HFFc6 (cell line): ENCODE measurements around the gene ALX4. TPM values are rescaled to one million over a fixed set of nuclear protein-coding genes. Genes with fewer than 3 reads are reported as not detected.
A peak's percentile ranks its signal among the peaks of the same experiment; 100 is the strongest.

Experiments used
- DNase-seq: peaks from one replicate; pipeline ENCODE4 v3.0.0-alpha.2; 2018
- H3K27ac Mint-ChIP-seq: 2 replicates; pipeline ENCODE4 v1.8.0; 2020; ENCODE audit warnings: mild to moderate bottlenecking, mixed read lengths
- H3K27me3 Mint-ChIP-seq: 2 replicates; pipeline ENCODE4 v1.8.0; 2021; ENCODE audit warnings: mild to moderate bottlenecking, moderate library complexity, mixed read lengths; ENCODE audit not compliant: insufficient read depth
- H3K36me3 Mint-ChIP-seq: 2 replicates; pipeline ENCODE4 v1.8.0; 2021; ENCODE audit warnings: low read depth, mixed read lengths
- H3K4me1 Mint-ChIP-seq: 2 replicates; pipeline ENCODE4 v1.8.0; 2020; ENCODE audit warnings: low read depth, mixed read lengths
- H3K4me3 Mint-ChIP-seq: 2 replicates; pipeline ENCODE4 v1.8.0; 2020; ENCODE audit warnings: mild to moderate bottlenecking, moderate library complexity, mixed read lengths
- H3K9me3 Mint-ChIP-seq: 2 replicates; pipeline ENCODE4 v1.8.0; 2020; ENCODE audit warnings: mild to moderate bottlenecking, mixed read lengths
- CTCF ChIP-seq: fragments of 200-600 bp; sonication (generic); IDR thresholded peaks from 2 replicates; pipeline ENCODE4 v1.5.0; 2021; ENCODE audit warnings: antibody characterized with exemption, mild to moderate bottlenecking
- total RNA-seq, 6 experiments: library from RNA; stranded (reverse); fragmentation: NEBNext Ultra II Directional; extraction: Animal tissue kit (Norgen Biotek cat#: 25700); gene quantifications; 2 replicates in 1 of 6; 3 replicates in 5 of 6; pipeline ENCODE4 v1.2.3, GENCODE V29; 2021

The ALX4 gene
- total RNA-seq, 6 experiments from 2014 or later: 0.02 to 0.13 (median 0.06) TPM

GRCh38 chr11:44314733-44315132 lies 4.8 kb upstream of the ALX4 start:
- Mint-ChIP-seq H3K9me3 (no peaks in the 10 kb centered on the region), H3K4me3 (no peak overlapping the region), H3K27me3 (peaks cover 67% of the 10 kb centered on the region), H3K4me1 (no peaks in the 10 kb centered on the region), H3K27ac (no peak overlapping the region), H3K36me3 (no peaks in the 10 kb centered on the region)
- TF ChIP-seq CTCF: no peak
- no peak for DNase-seq

GRCh38 chr11:44313761-44314489 lies 4.0 kb upstream of the ALX4 start:
- no peak overlapping the region for H3K4me3 Mint-ChIP-seq
- H3K4me1 Mint-ChIP-seq: no peaks in the 10 kb centered on the region
- no peaks in the 10 kb centered on the region for H3K9me3 Mint-ChIP-seq
- TF ChIP-seq CTCF: no peak
- no peaks in the 10 kb centered on the region for H3K36me3 Mint-ChIP-seq
- no peak overlapping the region for H3K27ac Mint-ChIP-seq
- peaks cover 63% of the 10 kb centered on the region for H3K27me3 Mint-ChIP-seq
- no peak for DNase-seq

- H3K4me1 Mint-ChIP-seq: no peaks in the 10 kb centered on the region
- H3K36me3 Mint-ChIP-seq: no peaks in the 10 kb centered on the region
- no peak for DNase-seq
- H3K9me3 Mint-ChIP-seq: no peaks in the 10 kb centered on the region
- TF ChIP-seq CTCF: no peak
- H3K27me3 Mint-ChIP-seq: peaks cover 61% of the 10 kb centered on the region
- H3K4me3 Mint-ChIP-seq: no peak overlapping the region
- no peak overlapping the region for H3K27ac Mint-ChIP-seq
These were observed 2.9 kb upstream of the ALX4 start for GRCh38 chr11:44312876-44313275.

GRCh38 chr11:44311339-44312261 lies 1.7 kb upstream of the ALX4 start:
- H3K27me3 Mint-ChIP-seq: peaks cover 63% of the 10 kb centered on the region
- H3K36me3 Mint-ChIP-seq: no peaks in the 10 kb centered on the region
- H3K4me3 Mint-ChIP-seq: no peak overlapping the region
- TF ChIP-seq CTCF: no peak
- H3K4me1 Mint-ChIP-seq: no peaks in the 10 kb centered on the region
- DNase-seq: no peak
- H3K9me3 Mint-ChIP-seq: no peaks in the 10 kb centered on the region
- H3K27ac Mint-ChIP-seq: no peak overlapping the region

GRCh38 chr11:44310463-44311272 lies 729 bp upstream of the ALX4 start:
- Mint-ChIP-seq H3K36me3 (no peaks in the 10 kb centered on the region), H3K4me3 (peak overlapping the region; percentile 77; the same call in 1 of the 2 replicates), H3K27ac (no peak overlapping the region), H3K4me1 (no peaks in the 10 kb centered on the region; the same call in 1 of the 2 replicates), H3K27me3 (peaks cover 64% of the 10 kb centered on the region), H3K9me3 (no peaks in the 10 kb centered on the region)
- no peak for TF ChIP-seq CTCF
- no peak for DNase-seq
